Right lobe of liver (tissue), 6 donors: ENCODE measurements around the gene CDH26. TPM values are rescaled to one million over a fixed set of nuclear protein-coding genes. Genes with fewer than 3 reads are reported as not detected.

Source experiments
- ATAC-seq, 4 donors: fragments of 200-7000 bp; cut with Tn5 transposase; one replicate each; pipeline ENCODE4 v1.9.1; 2020; ENCODE audit warnings: mild to moderate bottlenecking in 4 of 4, moderate library complexity in 4 of 4
- DNase-seq, 3 donors: peaks; one replicate each; pipeline ENCODE4 v3.0.0-alpha.2; 2020
- H3K27ac ChIP-seq, 3 donors: fragments of 200-600 bp; one replicate each; pipeline ENCODE4 v1.8.0; 2022
- H3K27me3 ChIP-seq, 2 donors: fragments of 200-600 bp; one replicate each; pipeline ENCODE4 v1.8.0; 2022
- H3K36me3 ChIP-seq, 4 donors: fragments of 200-600 bp; sonication (generic) in 1 of 4; one replicate each; pipeline versions ENCODE4 v1.5.1 to v1.8.0; 2017 to 2022; ENCODE audit warnings: control low read depth in 1 of 4
- H3K4me1 ChIP-seq, 4 donors: fragments of 200-600 bp; sonication (generic) in 1 of 4; one replicate each; pipeline versions ENCODE4 v1.5.1 to v1.8.0; 2017 to 2022; ENCODE audit warnings: control low read depth in 1 of 4
- H3K4me3 ChIP-seq, 3 donors: fragments of 200-600 bp; one replicate each; pipeline ENCODE4 v1.8.0; 2022
- H3K9me3 ChIP-seq, 4 donors: fragments of 200-600 bp; sonication (generic) in 1 of 4; one replicate each; pipeline versions ENCODE4 v1.5.1 to v1.8.0; 2017 to 2022; ENCODE audit warnings: control low read depth in 1 of 4
- POLR2A ChIP-seq: fragments of 450-650 bp; IDR thresholded peaks from one replicate; pipeline ENCODE4 v1.6.1; 2017; ENCODE audit warnings: antibody characterized with exemption, mild to moderate bottlenecking
- WGBS: methylation state at CpG from one replicate; pipeline ENCODE4 v1.1.6; 2018; ENCODE audit warnings: low coverage, low lambda C conversion rate; ENCODE audit not compliant: insufficient coverage; ENCODE audit errors: missing lambda C conversion rate; 5-methylcytosine and 5-hydroxymethylcytosine counted together
- intact Hi-C, 2 donors: fragments of 100-400 bp; cut with DNase I; formaldehyde crosslinking; loops; one replicate each; pipeline versions ENCODE4 v1.11.2 to v1.14.1; 2022
- total RNA-seq, 6 experiments: library from RNA; depleted of rRNA in 2 of 6; stranded (reverse); fragments of >200 nt in 2 of 6; fragmentation: NEBNext Ultra II Directional in 3 of 6; extraction: Animal tissue kit (Norgen Biotek cat#: 25700) in 3 of 6; gene quantifications; one replicate each; pipeline versions ENCODE4 v1.1.0 to v1.2.4, GENCODE V29; 2016 to 2023
- TF ChIP-seq, protein P1 (sequence below), 4 donors: fragments of 200-600 bp in 3 of 4; fragments of 450-650 bp in 1 of 4; IDR thresholded peaks; one replicate each; pipeline versions ENCODE4 v1.5.1 to v1.8.0; 2016 to 2022; ENCODE audit warnings: antibody characterized with exemption in 4 of 4, mild to moderate bottlenecking in 2 of 4
- donor health status: DM: no; HTN: yes; CAD: no.
- donor health status: DM: no; HTN: no; CAD: no.
- donor health status: DM: no; HTN: no; CAD: no.
- donor health status: DM: no; HTN: yes; CAD: no.
- donor health status: DM: no; HTN: yes; CAD: no.

The CDH26 gene
- total RNA-seq, 6 experiments from 2014 or later = 0.07 to 0.25 (median 0.12) TPM; not detected in 1

DNA sequence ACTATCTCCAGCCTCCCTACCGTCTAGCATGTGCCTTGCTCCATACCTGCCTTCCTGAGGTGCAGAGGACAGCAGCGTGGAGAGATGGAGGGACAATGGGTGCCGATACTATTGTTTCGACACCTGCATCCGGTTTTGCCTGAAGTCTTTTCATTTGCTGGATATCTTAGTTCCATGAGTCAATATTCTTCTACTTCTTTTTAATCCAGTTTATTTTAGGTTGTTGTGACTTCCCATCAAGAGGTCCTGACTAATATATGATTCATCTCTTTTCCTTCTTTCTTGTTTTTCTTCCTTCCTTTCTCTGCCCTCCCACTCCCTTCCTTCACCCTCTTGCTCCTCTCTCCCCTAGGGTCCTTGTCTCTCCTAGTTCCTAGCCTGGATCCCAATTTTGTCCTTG is 91.4 kb downstream of the CDH26 start:
- no peak for TF ChIP-seq POLR2A
- TF ChIP-seq, protein P1, sequence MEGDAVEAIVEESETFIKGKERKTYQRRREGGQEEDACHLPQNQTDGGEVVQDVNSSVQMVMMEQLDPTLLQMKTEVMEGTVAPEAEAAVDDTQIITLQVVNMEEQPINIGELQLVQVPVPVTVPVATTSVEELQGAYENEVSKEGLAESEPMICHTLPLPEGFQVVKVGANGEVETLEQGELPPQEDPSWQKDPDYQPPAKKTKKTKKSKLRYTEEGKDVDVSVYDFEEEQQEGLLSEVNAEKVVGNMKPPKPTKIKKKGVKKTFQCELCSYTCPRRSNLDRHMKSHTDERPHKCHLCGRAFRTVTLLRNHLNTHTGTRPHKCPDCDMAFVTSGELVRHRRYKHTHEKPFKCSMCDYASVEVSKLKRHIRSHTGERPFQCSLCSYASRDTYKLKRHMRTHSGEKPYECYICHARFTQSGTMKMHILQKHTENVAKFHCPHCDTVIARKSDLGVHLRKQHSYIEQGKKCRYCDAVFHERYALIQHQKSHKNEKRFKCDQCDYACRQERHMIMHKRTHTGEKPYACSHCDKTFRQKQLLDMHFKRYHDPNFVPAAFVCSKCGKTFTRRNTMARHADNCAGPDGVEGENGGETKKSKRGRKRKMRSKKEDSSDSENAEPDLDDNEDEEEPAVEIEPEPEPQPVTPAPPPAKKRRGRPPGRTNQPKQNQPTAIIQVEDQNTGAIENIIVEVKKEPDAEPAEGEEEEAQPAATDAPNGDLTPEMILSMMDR (IDR thresholded peaks at IDR 0.05) = no peak
- Histone ChIP-seq H3K27ac (no peak overlapping the region), H3K4me1 (peaks cover 0 to 7% (median 0%) of the 10 kb centered on the region in 4 donors), H3K36me3 (no peaks in the 10 kb centered on the region), H3K27me3 (peaks cover 0 to 19% of the 10 kb centered on the region in 2 donors), H3K4me3 (no peak overlapping the region), H3K9me3 (no peaks in the 10 kb centered on the region)
- intact Hi-C loops = no loop called here
- WGBS = 65% methylated on average over 5 of the region's 5 CpGs
- no peak for ATAC-seq
- DNase-seq = no peak

DNA sequence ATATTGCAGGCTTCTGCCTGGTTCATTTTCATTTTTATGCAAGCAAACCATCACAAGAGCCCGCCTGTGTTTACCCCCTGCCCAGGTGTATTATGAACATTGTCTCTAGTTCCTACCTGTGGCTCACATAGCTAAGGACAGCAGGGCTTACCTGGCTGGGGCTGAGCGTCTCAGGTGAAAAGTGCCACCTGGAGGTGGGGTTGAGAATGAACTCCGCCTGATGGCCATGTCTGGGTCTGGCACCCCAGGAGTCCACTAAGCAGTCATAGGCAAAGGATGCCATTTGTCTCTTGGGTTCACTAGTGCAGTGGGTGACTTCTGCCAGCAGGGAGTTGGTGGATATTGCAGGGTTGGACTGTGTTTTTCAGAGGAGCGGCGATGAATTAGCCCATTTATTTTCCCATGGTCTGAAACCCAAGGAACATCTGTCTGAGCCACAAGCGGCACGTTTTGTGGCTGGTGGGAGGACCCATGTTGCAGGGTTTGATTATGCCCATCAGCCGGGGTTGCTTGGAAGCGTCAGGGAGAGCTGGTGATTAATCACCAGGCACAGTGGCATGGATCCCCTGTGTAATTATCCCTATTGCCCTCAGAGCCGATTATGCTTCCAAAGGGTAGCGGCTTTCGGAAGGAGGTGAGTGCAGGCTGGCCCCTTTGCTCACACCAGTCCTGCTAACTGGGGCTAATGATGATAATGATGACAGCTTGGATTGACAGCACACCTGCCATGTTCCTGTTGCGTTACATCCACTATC is 92.1 kb downstream of the CDH26 start:
- Histone ChIP-seq H3K27ac (no peak overlapping the region), H3K27me3 (peaks cover 0 to 19% of the 10 kb centered on the region in 2 donors), H3K9me3 (no peaks in the 10 kb centered on the region), H3K36me3 (no peaks in the 10 kb centered on the region), H3K4me3 (no peak overlapping the region), H3K4me1 (peaks cover 0 to 7% (median 0%) of the 10 kb centered on the region in 4 donors)
- intact Hi-C loops = no loop called here
- DNase-seq (peak in 1 of 3 donors; percentile 35), ATAC-seq (peak; percentile 69 to 74 (median 70))
- TF ChIP-seq POLR2A = no peak
- TF ChIP-seq, protein P1 (IDR thresholded peaks at IDR 0.05) = peak; percentile 37 to 60 (median 46)
- WGBS = 57% methylated on average over 9 of the region's 13 CpGs

DNA sequence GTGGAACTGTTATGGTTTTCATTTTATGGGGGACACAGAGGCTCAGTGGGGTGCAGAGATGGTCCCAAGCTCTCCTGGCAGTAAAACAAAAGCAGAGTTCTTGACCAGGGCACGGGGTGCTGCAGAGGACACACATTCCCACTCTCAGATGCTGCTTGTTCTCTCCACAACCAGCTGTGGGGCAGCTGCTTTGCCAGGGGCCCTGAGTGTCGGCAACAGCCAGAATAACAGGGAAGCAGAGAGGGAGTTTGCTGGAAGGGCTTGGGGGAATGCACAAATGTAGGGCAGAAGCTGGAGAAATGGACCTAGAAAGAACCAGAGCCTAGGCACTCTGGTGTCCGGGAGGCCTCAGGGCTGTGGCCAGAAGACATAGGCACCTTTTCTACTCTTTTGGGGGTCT is 93.7 kb downstream of the CDH26 start:
- WGBS = 20% methylated on average over 2 of the region's 3 CpGs
- intact Hi-C loops = no loop called here
- Histone ChIP-seq H3K4me1 (peaks cover 0 to 7% (median 0%) of the 10 kb centered on the region in 4 donors), H3K4me3 (no peak overlapping the region), H3K27ac (no peak overlapping the region), H3K27me3 (peaks cover 0 to 19% of the 10 kb centered on the region in 2 donors), H3K36me3 (no peaks in the 10 kb centered on the region), H3K9me3 (no peaks in the 10 kb centered on the region)
- DNase-seq = no peak
- ATAC-seq = no peak
- TF ChIP-seq POLR2A = no peak
- TF ChIP-seq, protein P1 (IDR thresholded peaks at IDR 0.05) = no peak

DNA sequence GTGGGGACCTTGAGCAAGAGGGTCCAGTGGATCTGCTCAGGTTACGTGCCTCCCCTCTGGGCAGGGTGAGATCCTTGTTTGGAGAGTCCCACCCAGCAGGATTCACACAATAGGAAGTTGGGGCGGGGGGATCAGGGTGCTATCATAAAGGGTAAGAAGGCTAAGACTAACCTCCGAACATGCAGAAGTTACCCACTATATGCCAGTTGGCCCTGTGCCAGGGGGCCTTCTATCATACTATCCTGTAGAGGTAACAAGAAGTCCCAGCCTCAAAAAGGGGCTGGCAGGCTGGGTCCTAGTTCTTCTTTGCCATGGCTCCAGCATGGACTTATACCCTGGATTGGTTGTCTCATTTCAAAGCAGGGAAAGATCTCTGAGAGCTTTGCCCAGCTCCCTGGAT is 94.1 kb downstream of the CDH26 start:
- Histone ChIP-seq H3K27me3 (peaks cover 0 to 19% of the 10 kb centered on the region in 2 donors), H3K4me3 (no peak overlapping the region), H3K36me3 (no peaks in the 10 kb centered on the region), H3K9me3 (no peaks in the 10 kb centered on the region), H3K4me1 (peaks cover 0 to 7% (median 0%) of the 10 kb centered on the region in 4 donors), H3K27ac (no peak overlapping the region)
- TF ChIP-seq, protein P1 (IDR thresholded peaks at IDR 0.05) = no peak
- no peak for TF ChIP-seq POLR2A
- 39% methylated on average over 2 of the region's 3 CpGs for WGBS
- ATAC-seq (no peak), DNase-seq (no peak)
- intact Hi-C loops = no loop called here
